HuH-7 (cell line): ENCODE data around the gene TLR1.
"Not testable (repeated sequence)": the region's sequence is repeated elsewhere in the genome, so short reads cannot be mapped to it uniquely, and the experiment has no call there.

Experiments used
- DNase-seq: peaks from one replicate; pipeline ENCODE4 v3.0.0; 2011; ENCODE audit warnings: low spot score

The TLR1 gene, protein sequence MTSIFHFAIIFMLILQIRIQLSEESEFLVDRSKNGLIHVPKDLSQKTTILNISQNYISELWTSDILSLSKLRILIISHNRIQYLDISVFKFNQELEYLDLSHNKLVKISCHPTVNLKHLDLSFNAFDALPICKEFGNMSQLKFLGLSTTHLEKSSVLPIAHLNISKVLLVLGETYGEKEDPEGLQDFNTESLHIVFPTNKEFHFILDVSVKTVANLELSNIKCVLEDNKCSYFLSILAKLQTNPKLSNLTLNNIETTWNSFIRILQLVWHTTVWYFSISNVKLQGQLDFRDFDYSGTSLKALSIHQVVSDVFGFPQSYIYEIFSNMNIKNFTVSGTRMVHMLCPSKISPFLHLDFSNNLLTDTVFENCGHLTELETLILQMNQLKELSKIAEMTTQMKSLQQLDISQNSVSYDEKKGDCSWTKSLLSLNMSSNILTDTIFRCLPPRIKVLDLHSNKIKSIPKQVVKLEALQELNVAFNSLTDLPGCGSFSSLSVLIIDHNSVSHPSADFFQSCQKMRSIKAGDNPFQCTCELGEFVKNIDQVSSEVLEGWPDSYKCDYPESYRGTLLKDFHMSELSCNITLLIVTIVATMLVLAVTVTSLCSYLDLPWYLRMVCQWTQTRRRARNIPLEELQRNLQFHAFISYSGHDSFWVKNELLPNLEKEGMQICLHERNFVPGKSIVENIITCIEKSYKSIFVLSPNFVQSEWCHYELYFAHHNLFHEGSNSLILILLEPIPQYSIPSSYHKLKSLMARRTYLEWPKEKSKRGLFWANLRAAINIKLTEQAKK

DNA sequence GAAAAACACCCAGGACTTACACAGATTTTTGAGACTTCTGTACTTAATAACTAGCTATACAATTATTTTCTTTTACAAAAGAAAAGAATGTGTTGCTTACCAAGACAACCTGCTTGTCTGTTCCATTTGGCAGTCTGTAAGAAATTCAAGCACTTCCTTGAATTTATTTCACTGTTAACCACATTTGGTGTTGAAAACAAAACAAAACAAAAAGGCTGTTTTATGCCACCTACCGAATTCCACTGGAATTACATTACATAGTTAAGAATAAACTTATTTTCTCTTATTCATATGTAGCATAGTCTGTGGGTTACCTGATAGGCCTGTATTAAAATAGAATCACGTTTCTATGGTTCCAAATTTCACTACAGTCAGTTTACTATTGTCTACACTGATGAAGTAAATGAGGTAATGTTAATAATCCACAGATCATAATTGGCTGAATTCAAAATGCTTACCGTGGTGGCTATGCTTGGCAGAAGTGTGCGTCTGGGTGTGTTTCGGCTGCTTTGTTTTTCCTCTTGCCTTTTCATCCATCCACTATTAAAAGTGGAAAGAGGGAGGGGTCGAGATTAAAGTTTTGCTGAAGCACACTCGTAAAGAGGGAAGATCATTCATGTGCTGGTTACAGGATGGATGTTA, at the start of gene TLR1:
Gene TLR1 (minus strand): TSS at position 138 of the 642 bp plus-strand sequence. CDS start 5,960 bp downstream, outside the sequence.
- no peak for DNase-seq

DNA sequence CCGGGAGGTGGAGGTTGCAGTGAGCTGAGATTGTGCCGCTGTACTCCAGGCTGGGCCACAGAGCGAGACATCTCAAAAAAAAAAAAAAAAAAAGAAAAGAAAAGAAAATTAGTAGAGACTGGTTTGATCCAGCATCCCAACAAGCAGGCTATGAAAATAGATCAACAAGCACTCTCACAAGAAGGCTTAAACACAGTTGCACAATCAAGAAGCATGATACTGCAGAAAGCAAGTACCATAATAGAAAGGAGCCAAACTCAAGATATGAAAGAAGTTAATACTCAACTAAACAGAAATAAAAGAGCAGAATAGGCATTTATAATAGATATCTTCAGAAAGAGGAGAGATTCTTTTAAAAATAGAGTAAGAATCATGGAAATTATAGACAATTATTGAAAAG, 41.4 kb upstream of the TLR1 start:
- DNase-seq, result no peak

DNA sequence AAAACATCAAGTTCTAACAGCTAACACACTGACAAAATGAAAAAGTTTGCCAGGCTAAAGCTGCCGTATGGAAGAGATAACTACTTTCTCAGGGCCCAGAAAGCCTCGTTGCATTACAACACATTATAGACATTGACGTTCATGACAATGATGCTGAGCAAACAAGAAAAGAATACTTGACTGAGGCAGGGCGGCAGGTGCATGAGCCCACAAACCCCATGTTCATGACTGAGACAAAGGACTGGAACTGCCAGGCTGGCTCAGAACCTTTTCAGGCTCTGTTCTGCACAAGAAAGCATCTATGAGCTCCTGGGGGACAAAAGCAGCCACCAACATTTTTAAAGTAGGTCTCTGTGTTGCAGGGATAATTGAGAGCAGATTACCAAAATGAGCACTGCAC, 38.4 kb upstream of the TLR1 start:
- no peak for DNase-seq

DNA sequence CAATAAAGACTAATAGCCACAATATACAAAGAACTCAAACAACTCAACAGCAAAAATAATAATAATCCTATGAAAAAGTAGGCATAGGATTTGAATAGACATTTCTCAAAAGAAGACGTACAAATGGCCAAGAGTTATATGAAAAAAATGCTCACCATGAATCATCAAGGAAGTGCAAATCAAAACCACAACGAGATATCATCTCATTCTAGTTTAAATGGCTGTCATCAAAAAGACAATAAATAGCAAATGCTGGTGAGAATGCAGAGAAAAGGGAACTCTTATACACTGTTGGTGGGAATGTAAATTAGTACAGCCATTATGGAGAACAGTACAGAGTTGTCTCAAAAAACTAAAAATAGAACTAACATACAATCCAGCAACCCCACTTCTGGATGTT, 33.3 kb upstream of the TLR1 start:
- no peak for DNase-seq

DNA sequence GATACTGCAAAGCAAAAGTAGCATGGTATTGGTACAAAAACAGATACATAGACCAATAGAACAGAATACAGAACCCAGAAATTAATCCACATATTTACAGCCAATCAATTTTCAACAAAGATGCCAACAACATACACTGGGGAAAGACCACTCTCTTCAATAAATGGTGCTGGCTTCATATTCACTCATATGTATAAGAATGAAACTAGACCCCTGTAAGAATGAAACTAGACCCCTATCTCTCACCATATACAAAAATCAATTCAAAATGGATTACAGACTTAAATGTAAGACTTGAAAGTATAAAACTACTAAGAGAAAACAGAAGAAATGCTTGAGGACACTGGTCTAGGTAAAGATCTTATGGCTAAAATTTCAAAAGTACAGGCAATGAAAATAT, 32.7 kb upstream of the TLR1 start:
- no peak for DNase-seq

DNA sequence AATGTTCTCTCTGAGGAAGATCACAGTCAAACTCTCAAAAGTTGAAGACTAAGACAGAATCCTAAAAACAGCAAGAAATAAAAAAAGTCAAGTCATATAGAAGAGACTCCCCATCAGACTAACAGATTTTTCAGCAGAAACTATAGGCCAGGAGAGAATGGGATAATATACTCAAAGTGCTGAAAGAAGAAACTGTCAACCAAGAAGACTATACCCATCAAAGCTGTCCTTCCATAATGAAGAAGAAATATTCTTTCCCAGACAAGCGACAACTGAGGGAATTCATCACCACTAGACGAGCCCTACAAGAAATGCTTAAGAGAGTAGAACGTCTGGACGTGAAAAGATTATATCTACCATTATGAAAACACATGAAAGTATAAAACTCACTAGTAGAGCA, 30.0 kb upstream of the TLR1 start:
- DNase-seq, result no peak

DNA sequence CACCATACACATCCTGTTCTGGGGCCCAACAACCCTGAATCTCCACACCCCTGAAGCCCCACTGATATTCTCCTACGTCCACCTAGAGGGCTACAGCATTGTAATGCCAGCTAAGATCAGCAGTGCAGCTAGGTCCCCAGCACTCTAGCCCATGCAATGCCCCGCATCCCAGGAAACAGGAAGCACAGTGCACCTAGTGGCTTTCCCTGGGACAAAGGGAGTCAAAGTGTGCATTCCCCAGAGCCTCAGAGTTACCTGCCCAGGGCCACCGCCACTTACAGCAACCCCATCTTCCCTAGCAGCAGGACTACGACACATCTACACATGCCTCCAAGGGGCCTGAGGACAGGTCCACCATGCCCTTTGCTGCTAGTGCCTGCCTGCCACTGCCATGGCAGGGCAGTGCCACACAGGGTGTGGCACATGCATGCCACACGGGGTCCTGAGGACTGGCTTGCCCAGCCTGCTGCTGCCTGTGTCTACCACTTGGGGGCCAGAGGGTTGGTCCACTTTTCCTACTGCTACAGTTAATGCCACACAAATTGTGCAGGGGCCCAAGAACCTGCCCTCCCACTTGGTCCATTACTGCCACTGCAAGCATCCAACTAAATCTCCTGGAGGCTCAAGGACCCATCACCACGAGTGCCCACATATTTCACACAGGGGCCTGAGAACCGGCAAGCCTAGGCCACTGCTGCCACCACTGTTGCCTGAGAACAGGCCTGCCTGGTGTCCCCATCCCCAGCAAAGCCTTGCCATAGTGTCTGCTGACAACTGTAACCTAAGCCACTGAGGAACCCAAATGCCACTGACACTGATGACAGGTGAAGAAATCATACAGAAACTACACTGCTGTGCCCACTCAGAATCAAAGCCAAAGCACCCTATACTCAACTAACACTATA, 28.3 kb upstream of the TLR1 start:
- DNase-seq, result no peak

DNA sequence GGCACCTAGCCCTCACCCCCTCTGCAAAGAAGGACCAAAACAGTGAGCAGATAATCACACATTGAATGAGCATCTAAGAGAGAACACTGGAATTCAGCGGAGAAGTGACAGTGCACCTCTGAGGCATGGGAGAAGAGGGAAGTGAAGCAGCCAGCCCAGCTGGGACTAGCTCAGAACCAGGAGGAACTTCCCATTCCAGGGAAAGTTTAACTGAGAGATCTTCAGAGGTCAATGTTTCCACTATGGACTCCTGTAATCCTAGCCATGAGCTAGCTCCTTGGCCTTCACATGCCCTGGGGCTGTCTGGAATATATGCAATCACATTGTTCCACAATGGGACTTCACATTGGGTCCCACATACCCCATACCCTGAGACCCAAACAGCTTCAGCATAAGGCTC, 27.6 kb upstream of the TLR1 start:
- DNase-seq, result no peak

DNA sequence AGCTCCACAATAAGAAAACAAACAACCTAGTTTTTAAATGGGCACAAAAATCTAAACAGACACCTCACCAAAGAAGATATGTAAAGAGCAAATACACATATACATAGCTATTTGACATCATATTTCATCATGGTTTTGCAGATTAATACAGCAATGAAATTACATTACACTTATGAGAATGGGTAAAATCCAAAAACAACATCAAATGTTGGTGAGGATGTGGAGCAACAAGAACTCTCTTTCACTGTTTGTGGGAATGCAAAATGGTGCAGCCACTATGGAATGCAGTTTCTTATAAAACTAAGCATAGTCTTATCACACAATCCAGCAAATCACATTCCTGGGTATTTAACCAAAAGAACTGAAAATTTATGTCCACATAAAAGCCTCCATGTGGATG, 27.1 kb upstream of the TLR1 start:
- DNase-seq, result no peak

DNA sequence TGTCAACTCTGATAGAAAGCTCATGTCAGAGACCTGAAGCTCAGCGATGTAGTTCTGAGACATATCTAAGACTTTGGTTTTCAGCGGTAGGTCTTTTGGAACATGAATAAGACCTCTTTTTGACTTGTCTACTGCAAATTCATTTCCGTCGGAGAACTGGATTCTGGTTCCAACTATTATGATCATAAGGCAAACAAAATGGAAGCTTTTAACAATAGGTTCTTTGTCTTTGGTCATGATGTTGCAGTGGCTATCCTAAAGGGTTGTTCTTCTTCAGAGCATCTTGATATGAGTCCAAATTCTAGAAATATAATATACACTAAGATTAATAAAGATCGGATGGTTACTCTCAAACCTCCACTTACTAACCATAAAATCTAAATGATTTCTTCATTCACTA, 24.6 kb upstream of the TLR1 start:
- no peak for DNase-seq

DNA sequence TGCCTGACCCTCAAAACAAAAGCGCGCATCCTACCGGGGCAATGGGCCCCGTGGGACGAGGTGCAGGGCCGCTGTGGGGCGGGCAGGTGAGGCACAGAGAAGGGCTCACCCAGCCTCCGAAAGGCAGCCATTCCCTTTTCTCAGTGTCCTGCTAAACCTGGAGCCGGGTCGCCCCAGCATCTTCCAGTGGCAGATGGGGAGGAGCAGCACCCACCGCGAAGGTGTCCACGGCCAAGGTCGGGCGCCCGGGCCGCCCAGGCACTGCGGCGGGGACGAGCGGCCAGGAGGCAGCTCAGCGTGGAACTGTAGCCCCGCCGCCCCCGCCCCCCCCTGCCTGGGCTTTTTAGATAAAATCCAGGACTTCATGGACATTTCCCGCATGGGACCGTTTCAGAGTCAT, 19.2 kb upstream of the TLR1 start:
- DNase-seq, result no peak

DNA sequence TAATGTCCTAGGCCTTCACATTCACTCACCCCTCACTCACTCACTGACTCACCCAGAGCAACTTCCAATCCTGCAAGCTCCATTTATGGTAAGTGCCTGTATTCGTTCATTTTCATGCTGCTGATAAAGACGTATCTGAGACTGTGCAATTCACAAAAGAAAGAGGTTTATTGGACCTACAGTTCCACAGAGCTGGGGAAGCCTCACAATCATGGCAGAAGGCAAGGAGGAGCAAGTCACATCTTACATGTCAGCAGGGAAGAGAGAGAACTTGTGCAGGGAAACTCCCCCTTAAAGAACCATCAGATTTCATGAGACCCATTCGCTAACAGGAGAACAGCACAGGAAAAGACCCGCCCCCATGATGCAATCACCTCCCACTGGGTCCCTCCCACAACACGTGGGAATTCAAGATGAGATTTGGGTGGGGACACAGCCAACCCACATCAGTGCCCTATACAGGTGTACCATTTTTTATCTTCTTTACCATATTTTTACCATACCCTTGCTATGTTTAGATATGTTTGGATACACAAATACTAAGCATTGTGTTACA, 18.2 kb upstream of the TLR1 start:
- DNase-seq, result no peak

DNA sequence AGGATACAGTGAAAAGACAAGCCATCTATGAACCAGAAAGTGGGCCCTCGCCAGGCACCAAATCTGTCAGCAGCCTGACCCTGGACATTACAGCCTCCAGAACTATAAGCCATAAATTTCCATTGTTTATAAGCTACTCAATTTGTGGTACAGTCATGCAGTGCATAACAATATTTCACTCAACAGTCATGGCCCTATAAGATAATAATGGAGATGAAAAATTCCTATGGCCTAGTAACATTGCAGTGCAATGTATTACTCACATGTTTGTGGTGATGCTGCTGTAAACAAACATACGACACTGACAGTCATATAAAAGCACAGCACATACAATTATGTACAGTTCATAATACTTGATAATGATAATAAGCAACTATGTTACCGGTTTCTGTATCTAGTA, 17.1 kb upstream of the TLR1 start:
- DNase-seq, result no peak

DNA sequence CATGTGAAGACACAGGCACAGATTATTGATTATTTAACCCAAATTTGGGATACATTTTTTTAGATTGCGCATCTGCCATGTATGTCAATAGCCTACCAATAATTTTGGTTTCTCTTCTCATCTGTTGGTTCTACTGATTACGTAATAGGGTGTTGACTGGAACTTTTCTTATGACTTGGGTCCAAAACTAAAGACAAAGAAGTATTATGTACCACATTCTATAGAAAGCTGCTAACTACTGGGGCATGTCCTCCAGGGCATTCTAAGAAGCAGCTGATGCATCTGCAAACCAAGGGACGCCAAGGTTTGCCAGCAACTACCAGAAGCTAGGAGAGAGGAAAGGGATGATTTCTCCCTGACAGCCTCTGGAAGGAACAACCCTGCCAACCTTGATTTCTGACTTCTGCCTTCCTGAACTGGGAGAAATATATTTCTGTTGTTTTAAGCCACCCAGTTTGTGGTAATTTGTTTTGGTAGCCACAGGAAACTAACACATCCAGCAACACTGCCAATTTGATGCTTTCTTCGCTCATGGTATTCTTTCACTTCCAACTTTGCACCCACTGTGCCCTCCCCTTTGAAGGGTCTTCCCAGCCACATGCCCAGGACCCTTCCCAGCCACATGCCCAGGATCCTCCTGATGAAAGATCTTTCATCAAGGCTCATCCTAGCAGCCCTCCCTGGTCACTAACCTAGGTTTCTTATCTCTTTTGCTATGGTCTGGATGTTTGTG, 15.9 kb upstream of the TLR1 start:
- no peak for DNase-seq

DNA sequence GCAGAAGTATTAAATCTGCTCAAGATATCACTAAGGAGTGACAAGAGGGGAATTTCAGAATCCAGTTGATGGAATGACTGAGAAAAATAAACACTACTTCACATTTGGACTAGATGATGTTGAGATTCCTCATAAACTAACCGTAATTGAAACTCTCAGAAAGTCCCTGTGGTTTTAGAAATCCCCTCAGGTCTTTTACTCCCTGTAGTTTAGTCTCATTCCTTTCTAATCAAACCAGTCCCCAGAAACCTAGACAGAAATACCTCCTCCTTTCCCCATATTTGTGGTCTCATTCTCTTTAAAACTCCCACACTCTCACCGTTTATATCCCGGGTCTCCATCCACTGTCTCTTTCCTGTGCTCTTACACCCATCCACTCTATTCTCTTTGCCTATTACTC, 15.0 kb upstream of the TLR1 start:
- DNase-seq, result no peak

DNA sequence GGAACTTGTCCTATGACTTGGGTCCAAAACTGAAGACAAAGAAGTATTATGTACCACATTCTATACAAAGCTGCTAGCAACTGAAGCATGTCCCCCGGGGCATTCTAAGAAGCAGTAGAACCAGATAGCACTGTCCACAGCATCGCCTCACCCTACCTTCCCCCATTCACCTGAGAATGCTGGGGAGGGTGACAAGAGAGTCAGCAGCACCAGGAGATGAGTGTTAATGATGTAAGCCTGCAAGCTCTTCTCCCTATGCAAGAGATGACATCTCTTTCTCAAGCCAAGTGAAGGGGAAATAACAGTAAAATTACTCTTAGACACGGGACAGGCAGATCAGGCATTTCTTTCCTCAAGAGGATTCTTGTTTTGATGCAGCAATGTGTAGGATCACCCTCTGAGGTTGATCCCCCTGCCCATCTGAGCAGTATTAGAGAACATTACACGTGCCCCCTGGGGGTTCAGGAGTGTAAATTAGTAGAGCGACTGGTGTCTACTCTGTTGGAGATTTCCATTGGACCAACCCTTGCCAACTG, 13.9 kb upstream of the TLR1 start:
- no peak for DNase-seq

DNA sequence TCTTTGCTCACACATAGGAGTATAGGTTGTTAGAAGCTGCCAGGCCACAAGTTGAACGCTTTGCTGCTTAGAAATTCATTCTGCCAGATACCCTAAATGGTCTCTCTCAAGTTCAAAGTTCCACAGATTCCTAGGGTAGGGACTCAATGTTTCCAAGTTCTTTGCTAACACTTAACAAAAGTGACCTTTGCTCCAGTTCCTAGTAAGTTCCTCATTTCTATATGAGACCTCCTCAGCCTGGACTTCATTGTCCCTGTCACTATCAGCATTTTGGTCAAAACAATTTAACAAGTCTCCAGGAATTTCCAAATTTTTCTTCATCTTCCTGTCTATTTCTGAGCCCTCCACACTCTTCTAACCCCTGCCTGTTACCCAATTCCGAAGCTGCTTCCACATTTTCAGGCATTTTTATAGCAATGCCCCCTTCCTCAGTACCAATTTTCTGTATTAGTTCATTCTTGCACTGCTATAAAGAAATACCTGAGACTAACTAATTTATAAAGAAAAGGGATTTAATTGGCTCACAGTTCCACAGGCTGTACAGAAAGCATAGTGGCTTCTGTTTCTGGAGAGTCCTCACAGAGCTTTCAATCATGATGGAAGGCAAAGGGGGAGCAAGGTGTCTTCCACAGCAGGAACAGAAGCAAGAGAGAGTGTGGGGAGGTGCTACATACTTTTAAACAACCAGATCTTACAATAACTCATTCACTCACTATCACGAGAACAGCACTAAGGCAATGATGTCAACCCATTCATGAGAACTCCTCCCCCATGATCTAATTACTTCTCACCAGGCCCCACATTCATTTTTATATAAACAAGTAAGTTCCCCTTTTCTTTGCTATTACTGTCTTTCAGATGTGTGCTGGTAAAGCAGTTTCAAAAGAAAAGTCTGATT, 11.5 kb upstream of the TLR1 start:
- DNase-seq, result no peak

DNA sequence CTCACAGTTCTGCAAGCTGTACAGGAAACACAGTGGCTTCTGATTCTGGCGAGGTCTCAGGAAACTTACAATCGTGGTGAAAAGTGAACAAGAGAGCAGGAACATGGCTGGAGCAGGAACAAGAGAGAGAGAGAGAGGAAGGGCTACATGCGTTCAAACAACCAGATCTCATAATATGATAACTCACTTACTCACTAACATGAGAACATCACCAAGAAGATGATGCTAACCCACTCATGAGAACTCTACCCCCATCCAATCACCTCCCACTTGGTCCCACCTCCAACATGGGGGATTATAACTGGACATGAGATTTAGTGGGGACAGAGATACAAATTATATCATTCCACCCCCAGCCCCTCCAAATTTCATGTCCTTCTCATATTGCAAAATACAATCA, 9.8 kb upstream of the TLR1 start:
- DNase-seq, result no peak

DNA sequence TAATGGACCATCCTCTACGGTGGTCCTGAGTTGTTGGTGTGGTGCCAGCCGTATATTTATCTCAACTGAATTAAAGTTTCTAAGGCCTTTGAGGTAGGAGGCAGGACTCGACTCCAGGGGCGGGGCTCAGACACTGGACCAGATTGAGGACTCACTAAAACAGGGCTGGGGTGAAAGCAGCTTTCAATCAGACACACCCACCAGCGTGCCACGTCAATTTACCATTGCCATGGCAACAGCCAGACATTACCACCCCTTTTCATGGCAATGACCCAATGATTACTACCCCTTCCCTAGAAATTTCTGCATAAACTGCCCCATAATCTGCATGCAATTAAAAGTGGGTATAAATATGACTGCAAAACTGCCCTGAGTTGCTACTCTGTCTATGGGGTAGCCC, 6.7 kb upstream of the TLR1 start:
- DNase-seq, result no peak

DNA sequence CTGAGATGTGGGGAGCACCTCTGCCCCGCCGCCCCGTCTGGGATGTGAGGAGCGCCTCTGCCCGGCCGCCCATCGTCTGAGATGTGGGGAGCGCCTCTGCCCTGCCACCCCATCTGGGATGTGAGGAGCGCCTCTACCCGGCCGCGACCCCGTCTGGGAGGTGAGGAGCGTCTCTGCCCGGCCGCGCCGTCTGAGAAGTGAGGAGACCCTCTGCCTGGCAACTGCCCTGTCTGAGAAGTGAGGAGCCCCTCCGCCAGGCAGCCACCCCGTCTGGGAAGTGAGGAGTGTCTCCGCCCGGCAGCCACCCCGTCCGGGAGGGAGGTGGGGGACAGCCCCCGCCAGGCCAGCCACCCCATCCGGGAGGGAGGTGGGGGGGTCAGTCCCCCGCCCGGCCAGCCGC, 2.9 kb upstream of the TLR1 start:
- DNase-seq, result not testable (repeated sequence)
